Activated naive CD4-positive, alpha-beta T cell treated with anti-CD3 and anti-CD28 coated beads, Interleukin-2, amount 10 ng/mL, durations not matched to agents 7 days and 5 days (primary cell): ENCODE results near the gene DES.

Source experiments
- CTCF ChIA-PET: fragments of 350-600 bp; sonication (Branson Sonifier 250); formaldehyde crosslinking; loops from one replicate; lab custom pipeline; 2021; ENCODE audit warnings: antibody characterized with exemption; lab: Charles Lee
- DNase-seq: peaks from one replicate; pipeline ENCODE4 v3.0.0-alpha.2; 2020
- H3K27ac Mint-ChIP-seq: one replicate; pipeline ENCODE4 v1.8.0; 2021; ENCODE audit warnings: mild to moderate bottlenecking, moderate library complexity, mixed read lengths
- H3K27me3 Mint-ChIP-seq: one replicate; pipeline ENCODE4 v1.8.0; 2021; ENCODE audit warnings: mild to moderate bottlenecking, mixed read lengths
- H3K36me3 Mint-ChIP-seq: one replicate; pipeline ENCODE4 v1.8.0; 2021; ENCODE audit warnings: mixed read lengths
- H3K4me1 Mint-ChIP-seq: one replicate; pipeline ENCODE4 v1.8.0; 2021; ENCODE audit warnings: mixed read lengths
- H3K4me3 Mint-ChIP-seq: one replicate; pipeline ENCODE4 v1.8.0; 2021; ENCODE audit warnings: mild to moderate bottlenecking, moderate library complexity, mixed read lengths
- H3K9me3 Mint-ChIP-seq: one replicate; pipeline ENCODE4 v1.8.0; 2021; ENCODE audit warnings: mixed read lengths

Gene DES

GRCh38 chr2:219417374-219417773 is 803 bp upstream of the DES start:
- DNase-seq: no peak
- no peak overlapping the region for H3K27ac Mint-ChIP-seq

GRCh38 chr2:219419012-219419324 is 791 bp downstream of the DES start:
- Mint-ChIP-seq H3K36me3 (no peaks in the 10 kb centered on the region), H3K27ac (no peak overlapping the region), H3K4me1 (peaks cover 4% of the 10 kb centered on the region), H3K27me3 (peaks cover 74% of the 10 kb centered on the region), H3K4me3 (no peak overlapping the region), H3K9me3 (no peaks in the 10 kb centered on the region)
- CTCF ChIA-PET: interaction anchor here (1.1 kb wide), 1 partner anchor 111 kb away, joined by 3 read pairs; no protein-coding TSS in a partner anchor
- DNase-seq: no peak

More at GRCh38 chr2:219417374-219417773, 803 bp upstream of the DES start:
- peaks cover 4% of the 10 kb centered on the region for H3K4me1 Mint-ChIP-seq
- no peak overlapping the region for H3K4me3 Mint-ChIP-seq
- no peaks in the 10 kb centered on the region for H3K36me3 Mint-ChIP-seq
- peaks cover 78% of the 10 kb centered on the region for H3K27me3 Mint-ChIP-seq
- CTCF ChIA-PET: interaction anchor here (0.8 to 1.8 kb wide), 3 partner anchors 10 to 78 kb away, joined by 3 to 11 read pairs (median 3); a partner anchor contains a TSS
- H3K9me3 Mint-ChIP-seq: peaks cover 1% of the 10 kb centered on the region

GRCh38 chr2:219419331-219420197 is 1.4 kb downstream of the DES start:
- DNase-seq: no peak
- H3K27me3 Mint-ChIP-seq: peaks cover 70% of the 10 kb centered on the region
- CTCF ChIA-PET: no interaction called here
- H3K27ac Mint-ChIP-seq: no peak overlapping the region
- H3K4me3 Mint-ChIP-seq: no peak overlapping the region
- H3K36me3 Mint-ChIP-seq: no peaks in the 10 kb centered on the region
- H3K4me1 Mint-ChIP-seq: peaks cover 4% of the 10 kb centered on the region
- H3K9me3 Mint-ChIP-seq: no peaks in the 10 kb centered on the region

GRCh38 chr2:219420687-219421086 is 2.5 kb downstream of the DES start:
- Mint-ChIP-seq H3K4me1 (peaks cover 4% of the 10 kb centered on the region), H3K27ac (no peak overlapping the region), H3K9me3 (no peaks in the 10 kb centered on the region), H3K36me3 (no peaks in the 10 kb centered on the region), H3K4me3 (no peak overlapping the region), H3K27me3 (peaks cover 73% of the 10 kb centered on the region)
- DNase-seq: no peak
- CTCF ChIA-PET: interaction anchor here (0.8 kb wide), 1 partner anchor 120 kb away, joined by 3 read pairs; no protein-coding TSS in a partner anchor

- H3K4me1 Mint-ChIP-seq: peaks cover 4% of the 10 kb centered on the region
- no peak overlapping the region for H3K27ac Mint-ChIP-seq
- peaks cover 73% of the 10 kb centered on the region for H3K27me3 Mint-ChIP-seq
- H3K4me3 Mint-ChIP-seq: no peak overlapping the region
- CTCF ChIA-PET: no interaction called here
- DNase-seq: no peak
- no peaks in the 10 kb centered on the region for H3K9me3 Mint-ChIP-seq
- H3K36me3 Mint-ChIP-seq: no peaks in the 10 kb centered on the region
These were observed 3.1 kb downstream of the DES start for GRCh38 chr2:219421323-219421722.

- Mint-ChIP-seq H3K27me3 (peaks cover 64% of the 10 kb centered on the region), H3K9me3 (no peaks in the 10 kb centered on the region), H3K27ac (no peak overlapping the region), H3K4me3 (no peak overlapping the region), H3K4me1 (peaks cover 4% of the 10 kb centered on the region), H3K36me3 (no peaks in the 10 kb centered on the region)
- CTCF ChIA-PET: interaction anchor here (0.5 kb wide), 1 partner anchor 100 kb away, joined by 3 read pairs; no protein-coding TSS in a partner anchor
- DNase-seq: no peak
These were observed 4.9 kb downstream of the DES start for GRCh38 chr2:219422952-219423534.

- H3K4me1 Mint-ChIP-seq: peaks cover 4% of the 10 kb centered on the region
- H3K4me3 Mint-ChIP-seq: no peak overlapping the region
- no peak for DNase-seq
- CTCF ChIA-PET: no interaction called here
- H3K27me3 Mint-ChIP-seq: peaks cover 62% of the 10 kb centered on the region
- H3K9me3 Mint-ChIP-seq: no peaks in the 10 kb centered on the region
- no peaks in the 10 kb centered on the region for H3K36me3 Mint-ChIP-seq
- H3K27ac Mint-ChIP-seq: no peak overlapping the region
These were observed 5.6 kb downstream of the DES start for GRCh38 chr2:219423652-219424377.

DNA sequence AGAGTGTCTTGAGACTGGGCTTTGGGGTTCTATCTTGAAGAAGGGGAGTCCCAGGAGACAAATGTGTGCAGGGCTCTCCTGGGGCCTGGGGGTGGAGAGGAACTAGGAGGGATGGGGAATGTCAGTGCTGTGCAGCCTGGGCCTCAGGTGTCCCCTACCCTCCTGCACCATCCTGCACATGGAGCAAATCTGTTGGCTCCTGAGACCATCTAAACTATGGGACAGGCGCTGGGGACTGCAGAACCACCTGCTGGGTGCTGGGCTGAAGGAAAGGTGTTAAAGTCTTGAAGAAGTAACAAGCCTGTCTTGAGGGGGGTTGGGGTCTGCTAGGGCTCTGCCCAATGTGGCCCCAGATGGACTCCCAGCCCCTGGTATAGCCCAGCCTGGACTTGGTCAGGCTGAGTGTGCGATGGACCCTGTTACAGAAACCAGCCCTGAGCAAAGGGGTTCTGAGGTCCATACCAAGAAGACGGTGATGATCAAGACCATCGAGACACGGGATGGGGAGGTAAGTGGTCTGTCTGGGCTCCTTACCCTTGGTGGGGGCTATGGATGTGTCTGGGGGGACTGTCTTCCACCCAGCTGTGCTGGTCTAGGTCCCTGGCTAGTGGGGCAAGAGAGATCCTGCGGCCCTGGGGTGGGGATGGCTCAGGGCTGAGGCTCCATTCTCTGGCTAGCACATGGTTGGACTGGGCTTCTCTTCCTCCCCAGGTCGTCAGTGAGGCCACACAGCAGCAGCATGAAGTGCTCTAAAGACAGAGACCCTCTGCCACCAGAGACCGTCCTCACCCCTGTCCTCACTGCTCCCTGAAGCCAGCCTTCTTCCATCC is 7.3 kb downstream of the DES start:
- H3K4me1 Mint-ChIP-seq: no peaks in the 10 kb centered on the region
- no peak for DNase-seq
- H3K27ac Mint-ChIP-seq: no peak overlapping the region
- H3K9me3 Mint-ChIP-seq: no peaks in the 10 kb centered on the region
- peaks cover 53% of the 10 kb centered on the region for H3K27me3 Mint-ChIP-seq
- H3K36me3 Mint-ChIP-seq: no peaks in the 10 kb centered on the region
- no peak overlapping the region for H3K4me3 Mint-ChIP-seq
- CTCF ChIA-PET: no interaction called here

DNA sequence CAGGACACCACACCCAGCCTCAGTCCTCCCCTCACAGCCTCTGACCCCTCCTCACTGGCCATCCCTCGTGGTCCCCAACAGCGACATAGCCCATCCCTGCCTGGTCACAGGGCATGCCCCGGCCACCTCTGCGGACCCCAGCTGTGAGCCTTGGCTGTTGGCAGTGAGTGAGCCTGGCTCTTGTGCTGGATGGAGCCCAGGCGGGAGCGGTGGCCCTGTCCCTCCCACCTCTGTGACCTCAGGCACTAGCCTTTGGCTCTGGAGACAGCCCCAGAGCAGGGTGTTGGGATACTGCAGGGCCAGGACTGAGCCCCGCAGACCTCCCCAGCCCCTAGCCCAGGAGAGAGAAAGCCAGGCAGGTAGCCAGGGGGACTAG is 7.9 kb downstream of the DES start:
- H3K27me3 Mint-ChIP-seq: peaks cover 48% of the 10 kb centered on the region
- no peak overlapping the region for H3K27ac Mint-ChIP-seq
- CTCF ChIA-PET: no interaction called here
- no peak overlapping the region for H3K4me3 Mint-ChIP-seq
- DNase-seq: no peak
- H3K9me3 Mint-ChIP-seq: no peaks in the 10 kb centered on the region
- H3K36me3 Mint-ChIP-seq: no peaks in the 10 kb centered on the region
- no peaks in the 10 kb centered on the region for H3K4me1 Mint-ChIP-seq

GRCh38 chr2:219426534-219427136 is 8.5 kb downstream of the DES start:
- DNase-seq: no peak
- Mint-ChIP-seq H3K4me3 (no peak overlapping the region), H3K9me3 (no peaks in the 10 kb centered on the region), H3K4me1 (no peaks in the 10 kb centered on the region), H3K27ac (no peak overlapping the region), H3K27me3 (peaks cover 47% of the 10 kb centered on the region), H3K36me3 (no peaks in the 10 kb centered on the region)
- CTCF ChIA-PET: interaction anchor here (1.4 kb wide), 1 partner anchor 36 kb away, joined by 3 read pairs; no protein-coding TSS in a partner anchor

DNA sequence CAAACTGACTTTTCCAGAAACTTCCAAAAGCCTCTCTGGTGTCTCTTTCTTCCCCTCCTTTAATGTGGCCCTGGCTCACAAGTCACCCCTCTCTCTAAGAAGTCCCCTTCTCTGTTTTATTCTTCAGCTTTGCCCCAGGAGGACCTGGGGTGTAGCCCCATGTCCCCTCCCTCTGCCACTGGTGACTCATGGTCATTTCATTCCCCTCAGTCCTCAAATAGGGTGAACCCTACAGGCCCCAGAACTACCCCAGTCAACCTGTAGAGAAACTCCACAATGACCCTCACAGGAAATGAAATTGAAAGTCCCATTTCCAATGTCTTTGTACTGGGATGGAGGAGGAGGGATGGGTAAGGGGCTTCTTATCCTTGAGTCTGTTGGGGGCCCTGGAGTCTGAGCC is 10.3 kb downstream of the DES start:
- Mint-ChIP-seq H3K4me1 (no peaks in the 10 kb centered on the region), H3K27ac (no peak overlapping the region), H3K36me3 (no peaks in the 10 kb centered on the region), H3K4me3 (no peak overlapping the region), H3K9me3 (no peaks in the 10 kb centered on the region), H3K27me3 (peaks cover 46% of the 10 kb centered on the region)
- no peak for DNase-seq
- CTCF ChIA-PET: interaction anchor here (1.1 to 1.5 kb wide), 2 partner anchors 26 to 29 kb away, joined by 3 read pairs; no protein-coding TSS in a partner anchor

- Mint-ChIP-seq H3K4me3 (no peak overlapping the region), H3K4me1 (no peaks in the 10 kb centered on the region), H3K27ac (no peak overlapping the region), H3K27me3 (peaks cover 56% of the 10 kb centered on the region), H3K36me3 (no peaks in the 10 kb centered on the region), H3K9me3 (no peaks in the 10 kb centered on the region)
- CTCF ChIA-PET: interaction anchor here (1.5 to 1.6 kb wide), 3 partner anchors 27 to 100 kb away, joined by 3 to 5 read pairs (median 3); no protein-coding TSS in a partner anchor
- no peak for DNase-seq
These were observed 11.9 kb downstream of the DES start for GRCh38 chr2:219429958-219430606.
